ENCODE results near the gene MAK.

GRCh38 chr6:10793695-10794094, 44.6 kb downstream of the MAK start:
- TF ChIP-seq RAD21 (IDR thresholded peaks at IDR 0.05) = no peak
- no peak for TF ChIP-seq CTCF (IDR thresholded peaks at IDR 0.05; ENCODE audit: low read depth, low read length, missing input control)
- no peak for TF ChIP-seq GABPA (IDR thresholded peaks at IDR 0.05 in 1 of 2, conservative IDR thresholded peaks at IDR 0.05 in 1 of 2)
- TF ChIP-seq HNF4G (IDR thresholded peaks at IDR 0.05) = no peak
- no peak for TF ChIP-seq SP1 (IDR thresholded peaks at IDR 0.05)
- no peak for TF ChIP-seq RXRA (IDR thresholded peaks at IDR 0.05)
- no peak for TF ChIP-seq ATF3 (IDR thresholded peaks at IDR 0.05)
- TF ChIP-seq JUND (IDR thresholded peaks at IDR 0.05) = no peak
- no peak for TF ChIP-seq MAX (IDR thresholded peaks at IDR 0.05)
- TF ChIP-seq YY1 (IDR thresholded peaks at IDR 0.05) = no peak

All from liver (tissue), 3 donors.